VCaP (cell line): ENCODE data around the gene TXNDC11.

Experiments
- H3K27ac ChIP-seq: fragments of 450-650 bp; 2 replicates; pipeline ENCODE4 v1.5.1; 2017
- TF ChIP-seq, protein P1 (sequence below): fragments of 450-650 bp; conservative IDR thresholded peaks from 2 replicates; pipeline ENCODE4 v1.5.1; 2017; ENCODE audit warnings: mild to moderate bottlenecking, moderate library complexity

The TXNDC11 gene

DNA sequence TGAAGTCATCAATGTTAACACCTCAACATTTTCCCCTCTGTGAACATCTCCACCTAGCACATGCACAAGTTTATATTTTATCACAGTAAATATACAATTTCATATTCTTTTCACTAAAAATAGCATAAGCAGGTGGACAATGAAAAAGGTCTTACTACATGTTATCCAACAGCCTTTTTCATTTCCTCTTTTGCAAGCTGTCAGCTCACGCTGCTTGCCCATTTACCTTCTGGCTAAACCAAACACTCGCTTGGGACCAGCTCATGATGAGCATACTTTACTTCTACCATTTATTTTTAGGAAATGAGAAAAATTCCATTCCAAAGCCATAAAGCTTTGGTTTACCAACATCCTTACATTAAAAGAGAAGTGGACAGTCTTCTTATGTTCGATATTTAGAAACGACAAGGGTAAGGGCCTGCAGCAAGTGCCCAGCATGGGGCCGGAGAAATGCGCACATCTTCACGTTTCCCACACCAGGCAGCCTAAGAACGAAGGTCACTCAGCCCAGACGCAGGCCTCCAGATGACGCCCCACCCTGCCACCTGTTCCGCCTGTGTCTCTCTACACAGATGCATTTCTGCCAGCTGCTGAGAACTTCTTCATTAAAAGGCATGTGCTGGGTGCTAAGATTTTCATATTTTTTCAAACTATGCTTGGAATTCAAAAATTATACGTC lies 60.5 kb downstream of the TXNDC11 start:
- TF ChIP-seq, protein P1, sequence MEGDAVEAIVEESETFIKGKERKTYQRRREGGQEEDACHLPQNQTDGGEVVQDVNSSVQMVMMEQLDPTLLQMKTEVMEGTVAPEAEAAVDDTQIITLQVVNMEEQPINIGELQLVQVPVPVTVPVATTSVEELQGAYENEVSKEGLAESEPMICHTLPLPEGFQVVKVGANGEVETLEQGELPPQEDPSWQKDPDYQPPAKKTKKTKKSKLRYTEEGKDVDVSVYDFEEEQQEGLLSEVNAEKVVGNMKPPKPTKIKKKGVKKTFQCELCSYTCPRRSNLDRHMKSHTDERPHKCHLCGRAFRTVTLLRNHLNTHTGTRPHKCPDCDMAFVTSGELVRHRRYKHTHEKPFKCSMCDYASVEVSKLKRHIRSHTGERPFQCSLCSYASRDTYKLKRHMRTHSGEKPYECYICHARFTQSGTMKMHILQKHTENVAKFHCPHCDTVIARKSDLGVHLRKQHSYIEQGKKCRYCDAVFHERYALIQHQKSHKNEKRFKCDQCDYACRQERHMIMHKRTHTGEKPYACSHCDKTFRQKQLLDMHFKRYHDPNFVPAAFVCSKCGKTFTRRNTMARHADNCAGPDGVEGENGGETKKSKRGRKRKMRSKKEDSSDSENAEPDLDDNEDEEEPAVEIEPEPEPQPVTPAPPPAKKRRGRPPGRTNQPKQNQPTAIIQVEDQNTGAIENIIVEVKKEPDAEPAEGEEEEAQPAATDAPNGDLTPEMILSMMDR, result no peak
- no peak overlapping the region for H3K27ac ChIP-seq

DNA sequence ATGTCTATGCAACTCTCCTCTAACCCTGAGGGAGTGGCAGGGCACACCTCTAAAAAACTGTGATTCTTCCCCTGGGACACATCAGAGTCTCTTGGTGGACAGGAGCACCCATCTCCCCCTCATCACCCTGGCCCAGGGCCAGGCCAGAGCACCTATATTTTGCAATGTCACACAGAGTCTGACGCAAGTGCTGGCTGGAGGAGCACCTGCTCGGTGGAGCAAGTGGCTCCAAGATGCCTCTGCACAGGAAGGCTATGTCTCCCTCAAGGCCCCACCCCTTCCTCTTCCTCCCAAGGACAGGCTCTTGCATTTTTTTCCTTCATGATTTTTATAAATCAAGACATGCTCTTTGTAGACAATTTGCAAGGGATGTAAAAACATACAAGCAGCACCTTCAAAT lies 61.1 kb downstream of the TXNDC11 start:
- no peak overlapping the region for H3K27ac ChIP-seq
- TF ChIP-seq, protein P1, result no peak

DNA sequence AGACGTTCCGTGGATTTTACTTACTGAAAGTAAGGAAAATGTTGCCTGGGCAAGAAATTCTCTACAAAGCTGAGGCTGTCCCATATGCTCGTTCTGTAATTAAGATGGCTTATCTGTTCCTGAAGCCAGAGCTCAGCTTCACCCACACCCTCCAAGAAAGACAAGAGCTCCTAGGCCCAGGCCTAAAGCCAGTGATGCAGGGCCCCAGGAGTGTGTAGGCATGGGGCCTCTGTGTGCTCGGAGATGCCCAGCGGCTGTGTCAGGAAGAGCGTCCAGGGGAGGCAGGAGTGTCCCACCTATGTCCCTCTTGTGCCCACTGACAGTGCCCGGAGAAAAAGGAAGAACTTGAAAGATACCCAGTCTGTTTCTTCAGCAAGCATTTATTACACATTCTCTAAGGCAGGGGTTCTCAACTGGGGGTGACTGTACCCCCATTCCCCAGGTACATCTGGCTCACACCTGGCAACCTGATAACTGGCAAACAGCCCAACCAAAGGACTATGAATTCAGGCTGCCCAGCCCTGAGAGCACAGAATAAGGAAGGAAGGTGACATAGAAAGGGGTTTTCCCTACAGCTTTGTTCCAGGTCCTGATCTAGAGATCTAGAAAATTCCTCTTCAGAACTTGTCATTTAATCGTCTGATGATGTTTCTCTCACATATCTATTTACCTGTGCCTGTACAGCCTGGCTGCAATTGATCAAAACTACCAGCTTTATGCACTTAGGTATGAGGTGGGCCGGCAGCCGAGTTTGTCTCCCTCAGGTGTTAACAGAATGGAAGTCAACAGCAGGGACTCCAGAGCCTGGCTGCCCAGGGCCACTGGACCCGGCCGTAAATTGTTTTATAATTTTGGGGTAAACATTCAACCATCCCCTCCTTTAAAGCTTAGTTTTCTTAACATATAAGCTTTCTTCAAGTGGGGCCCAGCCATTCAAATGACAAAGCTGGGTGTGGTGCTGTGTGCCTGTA lies 62.4 kb downstream of the TXNDC11 start:
- no peak overlapping the region for H3K27ac ChIP-seq
- TF ChIP-seq, protein P1, result no peak

DNA sequence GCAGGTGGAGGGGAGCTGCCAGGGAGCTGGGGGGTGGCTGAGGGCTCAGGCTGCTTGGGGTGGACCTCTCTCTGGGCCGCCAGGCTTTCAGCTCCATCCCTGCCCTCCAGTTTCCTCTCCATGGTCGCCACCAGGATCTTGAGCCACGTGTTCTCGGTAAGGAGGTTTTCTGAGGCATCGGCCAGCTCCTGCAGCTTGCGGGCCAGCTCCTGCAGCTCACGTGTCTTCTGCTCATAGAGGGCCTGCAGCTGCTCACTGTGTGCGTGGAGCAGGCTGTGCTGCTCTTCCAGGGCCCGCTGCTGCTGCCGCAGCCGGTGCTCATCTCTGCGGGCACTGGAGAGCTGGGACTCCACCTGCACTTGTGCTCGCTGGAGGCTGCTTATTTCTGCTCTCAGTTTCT lies 63.4 kb downstream of the TXNDC11 start:
- no peak overlapping the region for H3K27ac ChIP-seq
- TF ChIP-seq, protein P1, result no peak

DNA sequence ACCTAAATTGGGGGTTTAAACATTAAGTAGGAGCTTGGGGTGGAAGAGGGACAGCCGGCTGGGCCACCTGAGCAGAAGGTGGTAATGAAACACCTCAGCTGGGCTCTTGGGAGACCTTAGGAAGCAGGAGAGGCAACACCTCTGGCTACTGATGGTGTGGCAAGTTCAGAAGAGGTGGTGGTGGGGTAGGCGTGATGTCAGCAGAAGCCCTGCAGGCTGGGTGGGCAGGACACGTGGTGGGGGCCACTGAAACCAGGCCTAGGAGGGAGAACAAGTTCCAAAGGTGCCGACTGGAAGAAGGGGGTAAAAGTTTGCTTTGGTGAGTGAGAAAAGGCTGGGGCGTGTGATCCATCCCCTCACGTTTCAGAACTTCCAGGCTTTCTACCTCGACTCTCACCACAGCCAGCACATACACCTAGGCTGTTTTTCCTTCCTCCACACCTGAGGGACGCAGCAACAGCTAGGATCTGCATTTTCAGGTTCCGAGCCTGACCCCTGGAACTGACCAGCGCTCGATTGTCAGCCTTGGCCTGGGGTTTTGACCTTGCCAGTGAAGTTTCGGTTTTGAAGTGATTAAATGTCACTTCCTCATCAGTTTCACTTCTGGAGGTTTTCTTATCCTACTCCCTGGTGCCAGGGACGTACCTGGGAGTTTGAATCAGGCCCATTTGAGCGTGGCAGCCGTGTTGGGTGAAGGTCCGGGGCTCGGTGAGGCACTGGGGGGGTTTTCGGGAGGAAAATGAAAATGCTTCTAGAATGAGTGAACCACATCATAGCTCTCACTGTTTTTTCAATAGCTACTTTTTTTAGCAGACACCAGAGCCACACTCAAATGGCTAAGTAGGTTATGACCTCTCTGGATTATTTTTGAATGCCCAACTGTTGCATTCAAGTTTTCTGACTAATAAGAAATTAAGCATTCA lies 64.4 kb downstream of the TXNDC11 start:
- H3K27ac ChIP-seq, result no peak overlapping the region
- TF ChIP-seq, protein P1, result no peak

DNA sequence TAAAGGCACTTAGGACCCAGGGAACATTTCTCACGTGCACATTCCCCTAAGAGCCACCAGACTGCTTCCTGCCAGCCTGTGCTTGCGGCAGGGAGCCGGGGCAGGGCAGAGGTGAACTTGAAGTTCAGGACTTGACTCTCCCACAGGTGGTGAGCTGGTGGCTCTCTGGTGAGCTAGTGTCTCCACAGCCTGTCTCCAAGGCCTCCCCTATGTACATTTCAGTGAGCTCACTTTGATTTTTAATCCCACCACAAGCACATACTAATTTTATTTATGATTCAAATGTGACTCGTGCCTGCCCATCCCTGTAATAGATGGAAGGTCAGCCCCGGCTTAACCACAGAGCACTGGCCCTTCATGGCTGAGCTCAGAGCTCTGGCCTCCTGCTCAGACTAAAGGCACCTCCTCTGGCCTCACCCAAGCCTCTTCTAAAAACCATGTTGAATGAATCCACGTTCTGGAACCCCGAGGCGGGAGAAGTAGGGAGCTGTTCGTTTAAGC lies 65.2 kb downstream of the TXNDC11 start:
- TF ChIP-seq, protein P1, result no peak
- H3K27ac ChIP-seq, result no peak overlapping the region
